ENCODE results near the gene PRC1.
A peak's percentile ranks its signal among the peaks of the same experiment; 100 is the strongest.

Gene PRC1

DNA sequence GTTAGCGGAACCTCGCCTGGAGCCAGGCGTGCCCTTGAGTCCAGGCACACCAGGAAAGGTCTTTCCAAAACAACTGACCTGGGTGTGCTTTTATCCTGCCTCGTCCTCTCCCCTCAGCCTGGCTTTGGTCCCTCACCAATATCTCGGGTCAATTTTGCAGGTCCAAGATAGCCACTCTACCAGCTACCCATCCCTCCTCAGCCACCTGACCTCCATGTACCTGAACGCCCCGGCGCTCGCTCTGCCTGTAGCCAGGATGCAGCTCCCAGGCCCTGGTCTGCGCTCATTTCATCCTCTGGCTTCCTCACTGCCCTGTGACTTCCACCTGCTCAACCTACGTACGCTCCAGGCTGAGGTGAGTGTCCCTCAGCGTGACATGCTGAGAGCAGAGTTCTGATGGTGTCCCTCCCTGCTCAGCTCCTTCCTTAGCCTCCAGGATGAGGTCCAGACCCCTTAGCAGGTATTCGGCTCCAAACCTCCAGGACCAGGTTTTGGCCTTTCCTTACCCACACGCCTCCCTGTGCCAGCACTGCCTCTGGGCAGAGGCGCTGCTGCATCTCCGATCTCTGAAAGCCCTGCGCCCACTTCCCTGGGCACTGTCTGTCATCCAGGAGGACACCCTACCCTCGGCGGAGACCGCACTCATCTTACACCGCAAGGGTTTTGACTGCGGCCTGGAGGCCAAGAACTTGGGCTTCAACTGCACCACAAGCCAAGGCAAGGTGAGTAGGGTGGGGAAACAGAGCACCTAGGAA is 76.1 kb downstream of the PRC1 start:
- no peak overlapping the region for H3K4me3 Mint-ChIP-seq
- no peak overlapping the region for H3K27ac Mint-ChIP-seq
- ATAC-seq: no peak
- peaks cover 17% of the 10 kb centered on the region for H3K4me1 Mint-ChIP-seq
- DNase-seq (ENCODE audit: low spot score in 2 of 2): no peak
- H3K9me3 Mint-ChIP-seq: no peaks in the 10 kb centered on the region
- H3K36me3 Mint-ChIP-seq: peaks cover 94% of the 10 kb centered on the region

DNA sequence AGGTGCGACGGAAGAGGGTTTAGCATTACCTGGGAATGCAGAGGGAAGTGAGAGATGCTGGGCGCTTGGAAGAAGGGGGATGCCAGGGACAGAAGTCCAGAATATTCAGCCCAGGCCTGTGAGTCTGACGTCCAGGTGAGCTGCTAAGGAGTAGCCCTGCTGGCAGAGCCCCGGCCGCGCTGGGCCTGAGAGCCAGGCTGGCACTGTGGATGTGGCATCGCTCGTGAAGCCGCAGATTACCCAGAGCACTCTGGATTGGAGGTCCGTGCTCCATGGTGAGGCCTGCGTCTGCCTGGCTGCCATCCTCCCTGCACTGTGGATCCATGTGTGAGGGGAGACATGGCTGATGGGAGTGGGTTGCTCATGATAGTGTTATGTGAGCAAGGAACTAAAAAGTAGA is 76.8 kb downstream of the PRC1 start:
- Mint-ChIP-seq H3K27ac (peak overlapping the region; percentile 32), H3K4me1 (peaks cover 11% of the 10 kb centered on the region), H3K36me3 (peaks cover 97% of the 10 kb centered on the region), H3K4me3 (no peak overlapping the region), H3K9me3 (no peaks in the 10 kb centered on the region)
- DNase-seq (ENCODE audit: low spot score in 2 of 2) (no peak), ATAC-seq (no peak)

DNA sequence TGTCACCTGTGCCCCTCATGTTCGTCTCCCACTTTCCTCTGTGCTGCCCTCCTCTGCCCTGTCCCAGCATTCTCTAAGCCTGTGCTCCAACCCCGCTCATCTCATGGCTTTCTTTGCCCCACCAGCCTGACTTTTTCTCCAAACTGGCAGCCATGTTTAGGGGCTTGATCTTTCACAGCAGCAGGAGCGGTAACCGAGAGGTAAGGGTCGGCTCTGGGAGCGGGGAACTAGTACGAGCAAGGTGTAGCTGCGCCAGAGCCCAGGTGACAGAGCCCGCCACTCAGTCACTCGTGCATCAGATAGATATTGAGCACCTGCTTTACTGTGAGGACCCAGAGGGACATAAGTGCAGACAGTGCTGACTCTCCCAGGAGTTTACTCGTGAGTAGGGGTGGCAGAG is 77.9 kb downstream of the PRC1 start:
- H3K9me3 Mint-ChIP-seq: no peaks in the 10 kb centered on the region

More for the DNA sequence above, 77.9 kb downstream of the PRC1 start:
- no peak overlapping the region for H3K4me3 Mint-ChIP-seq
- no peak for ATAC-seq
- H3K27ac Mint-ChIP-seq: peak overlapping the region; percentile 14
- H3K36me3 Mint-ChIP-seq: peaks cover 97% of the 10 kb centered on the region
- peaks cover 5% of the 10 kb centered on the region for H3K4me1 Mint-ChIP-seq
- no peak for DNase-seq (ENCODE audit: low spot score in 2 of 2)
